CD14-positive monocyte (primary cell): ENCODE measurements around the gene STARD7. TPM values are rescaled to one million over a fixed set of nuclear protein-coding genes. Genes with fewer than 3 reads are reported as not detected.

Experiments
- DNase-seq, 3 donors: peaks; one replicate each; pipeline ENCODE4 v3.0.0-alpha.2; 2011 to 2022
- H2AFZ ChIP-seq: 2 replicates; pipeline ENCODE4 v1.6.0; 2012; ENCODE audit warnings: mild to moderate bottlenecking, low read depth, low read length, inconsistent platforms; ENCODE audit not compliant: insufficient read depth, poor library complexity, severe bottlenecking
- H3K27ac ChIP-seq, 2 donors: 1 replicate in 1 of 2; 2 replicates in 1 of 2; pipeline ENCODE4 v1.5.1; 2012 to 2013; ENCODE audit warnings: low read length in 2 of 2, control low read depth in 1 of 2, inconsistent platforms in 1 of 2, low read depth in 1 of 2, mild to moderate bottlenecking in 1 of 2
- H3K27me3 ChIP-seq, 2 donors: one replicate each; pipeline versions ENCODE4 v1.6.0 to v1.6.1; 2011 to 2013; ENCODE audit warnings: low read length in 2 of 2; ENCODE audit not compliant: control insufficient read depth in 2 of 2, insufficient read depth in 2 of 2
- H3K36me3 ChIP-seq, 2 donors: replicated peaks in 1 of 2; 1 replicate in 1 of 2; 2 replicates in 1 of 2; pipeline versions ENCODE4 v1.5.1 to v1.6.1; 2012 to 2013; ENCODE audit warnings: low read length in 2 of 2, control low read depth in 1 of 2, inconsistent platforms in 1 of 2, mild to moderate bottlenecking in 1 of 2; ENCODE audit not compliant: insufficient read depth in 2 of 2, control insufficient read depth in 1 of 2
- H3K4me1 ChIP-seq, 2 donors: 1 replicate in 1 of 2; 2 replicates in 1 of 2; pipeline versions ENCODE4 v1.5.1 to v1.6.1; 2012 to 2013; ENCODE audit warnings: low read length in 2 of 2, control low read depth in 1 of 2, inconsistent platforms in 1 of 2, mild to moderate bottlenecking in 1 of 2, moderate library complexity in 1 of 2; ENCODE audit not compliant: insufficient read depth in 2 of 2, control insufficient read depth in 1 of 2
- H3K4me2 ChIP-seq: replicated peaks from 2 replicates; pipeline ENCODE3; 2012; ENCODE audit warnings: low read length, moderate library complexity, mild to moderate bottlenecking; ENCODE audit not compliant: poor library complexity, severe bottlenecking; ENCODE audit errors: extremely low read depth
- H3K4me3 ChIP-seq, 3 experiments: fragments of 200-600 bp in 1 of 3; sonication (generic) in 1 of 3; replicated peaks in 1 of 3; 1 replicate in 2 of 3; 2 replicates in 1 of 3; pipeline ENCODE4 v1.5.1; 2011 to 2013; ENCODE audit warnings: low read length in 3 of 3, mild to moderate bottlenecking in 3 of 3, control low read depth in 2 of 3, low read depth in 2 of 3, inconsistent platforms in 1 of 3, moderate library complexity in 1 of 3
- H3K79me2 ChIP-seq: 2 replicates; pipeline ENCODE4 v1.6.0; 2012; ENCODE audit warnings: mild to moderate bottlenecking, control low read depth, inconsistent platforms, low read length, moderate library complexity; ENCODE audit not compliant: insufficient read depth
- H3K9ac ChIP-seq: 2 replicates; pipeline ENCODE4 v1.6.0; 2017; ENCODE audit warnings: low read length, mild to moderate bottlenecking; ENCODE audit not compliant: insufficient read depth, poor library complexity, severe bottlenecking
- H3K9me3 ChIP-seq, 2 donors: replicated peaks in 1 of 2; 1 replicate in 1 of 2; 2 replicates in 1 of 2; pipeline versions ENCODE4 v1.5.1 to v1.6.1; 2012 to 2013; ENCODE audit warnings: low read length in 2 of 2, control low read depth in 1 of 2; ENCODE audit not compliant: control insufficient read depth in 1 of 2, insufficient read depth in 1 of 2
- H4K20me1 ChIP-seq: 2 replicates; pipeline ENCODE4 v1.6.0; 2012; ENCODE audit warnings: mild to moderate bottlenecking, low read length, control low read depth, moderate library complexity; ENCODE audit not compliant: insufficient read depth
- H3K27ac Mint-ChIP-seq, 7 donors: one replicate each; pipeline ENCODE4 v1.8.0; 2020; ENCODE audit warnings: mild to moderate bottlenecking in 7 of 7, mixed read lengths in 7 of 7, moderate library complexity in 6 of 7, inconsistent platforms in 2 of 7
- H3K27me3 Mint-ChIP-seq, 3 donors: one replicate each; pipeline ENCODE4 v1.8.0; 2021 to 2022; ENCODE audit warnings: low read depth in 3 of 3, mild to moderate bottlenecking in 3 of 3, mixed read lengths in 3 of 3, moderate library complexity in 3 of 3, inconsistent platforms in 1 of 3
- H3K36me3 Mint-ChIP-seq, 2 donors: one replicate each; pipeline ENCODE4 v1.8.0; 2020; ENCODE audit warnings: mixed read lengths in 2 of 2, inconsistent platforms in 1 of 2, mild to moderate bottlenecking in 1 of 2
- H3K4me1 Mint-ChIP-seq: one replicate; pipeline ENCODE4 v1.8.0; 2020; ENCODE audit warnings: mild to moderate bottlenecking, mixed read lengths
- H3K4me3 Mint-ChIP-seq, 2 donors: one replicate each; pipeline ENCODE4 v1.8.0; 2020; ENCODE audit warnings: mild to moderate bottlenecking in 2 of 2, mixed read lengths in 2 of 2, moderate library complexity in 1 of 2
- H3K9me3 Mint-ChIP-seq, 7 donors: one replicate each; pipeline ENCODE4 v1.8.0; 2020 to 2022; ENCODE audit warnings: mixed read lengths in 7 of 7, mild to moderate bottlenecking in 6 of 7, moderate library complexity in 6 of 7, inconsistent platforms in 2 of 7
- CTCF ChIP-seq: fragments of 200-600 bp; IDR thresholded peaks from one replicate; pipeline ENCODE4 v1.8.0; 2022; ENCODE audit warnings: antibody characterized with exemption, mild to moderate bottlenecking
- WGBS: methylation state at CpG from one replicate; pipeline ENCODE4 v1.1.5; 2013; ENCODE audit warnings: missing lambda C conversion rate; ENCODE audit not compliant: insufficient coverage; 5-methylcytosine and 5-hydroxymethylcytosine counted together
- intact Hi-C, 2 donors: fragments of 100-400 bp; cut with micrococcal nuclease; formaldehyde crosslinking; loops; one replicate each; pipeline versions ENCODE4 v1.15.0 to v1.15.1; 2023
- polyA plus RNA-seq, 3 donors: library from polyadenylated mRNA; depleted of rRNA in 1 of 3; unstranded in 2 of 3; stranded (reverse) in 1 of 3; fragments of 300-500 nt in 2 of 3; fragments of >200 nt in 1 of 3; fragmentation: Illumina TruSeq in 2 of 3; gene quantifications; 1 replicate in 2 of 3; 2 replicates in 1 of 3; pipeline ENCODE4 v1.2.3, GENCODE V29; 2012 to 2021

The STARD7 gene
- polyA plus RNA-seq, 3 donors: 38.0 to 179 (median 172) TPM

- Histone ChIP-seq H3K27ac (peak overlapping the region in 1 of 2 donors; percentile 1), H3K27me3 (no peaks in the 10 kb centered on the region), H2AFZ (no peak overlapping the region), H3K79me2 (peaks cover 64% of the 10 kb centered on the region), H3K9ac (no peak overlapping the region), H3K4me3 (no peak overlapping the region), H3K9me3 (no peaks in the 10 kb centered on the region), H3K4me2 (no peak overlapping the region), H4K20me1 (peaks cover 62% of the 10 kb centered on the region), H3K36me3 (peaks cover 69 to 91% of the 10 kb centered on the region in 2 donors), H3K4me1 (no peaks in the 10 kb centered on the region)
- no peaks in the 10 kb centered on the region for H3K4me1 Mint-ChIP-seq
- H3K36me3 Mint-ChIP-seq: peaks cover 65 to 79% of the 10 kb centered on the region in 2 donors
- no peak overlapping the region for H3K4me3 Mint-ChIP-seq
- 97% methylated on average over 5 of the region's 11 CpGs for WGBS
- no peaks in the 10 kb centered on the region for H3K9me3 Mint-ChIP-seq
- peak overlapping the region in 1 of 7 donors; percentile 42 for H3K27ac Mint-ChIP-seq
- intact Hi-C loops: no loop called here
- TF ChIP-seq CTCF: no peak
- H3K27me3 Mint-ChIP-seq: no peaks in the 10 kb centered on the region
- DNase-seq: no peak
Measured at GRCh38 chr2:96191937-96192670, 16.5 kb downstream of the STARD7 start.

- Histone ChIP-seq H3K4me3 (no peak overlapping the region), H3K36me3 (peaks cover 85 to 100% of the 10 kb centered on the region in 2 donors), H3K9me3 (no peaks in the 10 kb centered on the region), H2AFZ (no peak overlapping the region), H3K4me2 (no peak overlapping the region), H4K20me1 (peaks cover 47% of the 10 kb centered on the region), H3K27me3 (no peaks in the 10 kb centered on the region), H3K9ac (no peak overlapping the region), H3K4me1 (no peaks in the 10 kb centered on the region), H3K79me2 (peaks cover 34% of the 10 kb centered on the region), H3K27ac (no peak overlapping the region)
- H3K27ac Mint-ChIP-seq: peak overlapping the region in 4 of 7 donors; percentile 32 to 41 (median 38)
- no peaks in the 10 kb centered on the region for H3K9me3 Mint-ChIP-seq
- intact Hi-C loops: no loop called here
- H3K36me3 Mint-ChIP-seq: peaks cover 83 to 96% of the 10 kb centered on the region in 2 donors
- H3K4me3 Mint-ChIP-seq: no peak overlapping the region
- 86% methylated on average over 7 of the region's 12 CpGs for WGBS
- TF ChIP-seq CTCF: no peak
- no peaks in the 10 kb centered on the region for H3K4me1 Mint-ChIP-seq
- H3K27me3 Mint-ChIP-seq: no peaks in the 10 kb centered on the region
- no peak for DNase-seq
Measured at GRCh38 chr2:96188821-96189526, 19.7 kb downstream of the STARD7 start.
